Panc1 (cell line): ENCODE results near the gene OR10AG1. TPM values are rescaled to one million over a fixed set of nuclear protein-coding genes. Genes with fewer than 3 reads are reported as not detected.

Experiments used
- ATAC-seq: fragments of 200-7000 bp; cut with Tn5 transposase; 2 replicates; pipeline ENCODE4 v1.9.1; 2020; ENCODE audit warnings: mild to moderate bottlenecking, moderate library complexity
- BruUV-seq: library from RNA; stranded (reverse); fragments of 400-500 nt; replicated peaks from 2 replicates; lab custom pipeline; 2021; lab: Mats Ljungman, UMichigan
- CTCF ChIA-PET: fragments of 300-600 bp; sonication (Branson Sonifier 250); formaldehyde crosslinking; loops from one replicate; lab custom pipeline; 2022; ENCODE audit warnings: antibody characterized with exemption; lab: Charles Lee
- POLR2A ChIA-PET: fragments of 300-600 bp; sonication (Branson Sonifier 250); formaldehyde crosslinking; loops from one replicate; lab custom pipeline; 2022; ENCODE audit warnings: antibody characterized with exemption; lab: Charles Lee
- DNase-seq: peaks from one replicate; pipeline ENCODE4 v3.0.0-alpha.2; 2010; ENCODE audit warnings: low read depth, low spot score
- H3K27ac ChIP-seq: 2 replicates; pipeline ENCODE4 v1.5.1; 2011; ENCODE audit warnings: mild to moderate bottlenecking, low read length, inconsistent platforms
- H3K27me3 ChIP-seq: fragments of 200-500 bp; sonication (Bioruptor generic); 2 replicates; pipeline ENCODE4 v1.6.0; 2014; ENCODE audit warnings: low read length, inconsistent platforms; ENCODE audit not compliant: control insufficient read depth, insufficient read depth
- H3K36me3 ChIP-seq: fragments of 200-500 bp; sonication (Bioruptor generic); 2 replicates; pipeline ENCODE4 v1.5.1; 2014; ENCODE audit warnings: inconsistent platforms, mild to moderate bottlenecking, low read length, moderate library complexity; ENCODE audit not compliant: control insufficient read depth, insufficient read depth
- H3K4me1 ChIP-seq: 2 replicates; pipeline ENCODE4 v1.5.1; 2011; ENCODE audit warnings: inconsistent platforms, mild to moderate bottlenecking, low read length, moderate library complexity; ENCODE audit not compliant: control insufficient read depth, insufficient read depth
- H3K4me3 ChIP-seq, 2 experiments: 2 replicates each; pipeline ENCODE4 v1.5.1; 2011 to 2012; ENCODE audit warnings: low read depth in 2 of 2, low read length in 2 of 2, mild to moderate bottlenecking in 2 of 2, inconsistent platforms in 1 of 2, moderate library complexity in 1 of 2
- H3K9me3 ChIP-seq: fragments of 200-500 bp; sonication (Bioruptor generic); 2 replicates; pipeline ENCODE4 v1.5.1; 2014; ENCODE audit warnings: low read depth, mild to moderate bottlenecking, inconsistent platforms, low read length, moderate library complexity; ENCODE audit not compliant: control insufficient read depth, insufficient read depth
- POLR2AphosphoS5 ChIP-seq: IDR thresholded peaks from 2 replicates; pipeline ENCODE4 v1.6.1; 2012; ENCODE audit warnings: mild to moderate bottlenecking, low read depth, low read length, moderate library complexity
- SIN3A ChIP-seq: IDR thresholded peaks from 2 replicates; pipeline ENCODE4 v1.6.1; 2012; ENCODE audit warnings: low read depth, mild to moderate bottlenecking, low read length, moderate library complexity, borderline replicate concordance; ENCODE audit not compliant: insufficient read depth
- TCF7L2 ChIP-seq: IDR thresholded peaks from 2 replicates; pipeline ENCODE4 v1.6.1; 2011; ENCODE audit warnings: mild to moderate bottlenecking, low read depth, low read length, inconsistent platforms
- in situ Hi-C: cut with HindIII; loops from 2 replicates; pipeline ENCODE4 v1.10.0; 2016; ENCODE audit warnings: low sequenced_read_pairs, low pct_unique_long_range_greater_than_20kb
- intact Hi-C: fragments of 100-400 bp; cut with micrococcal nuclease; formaldehyde crosslinking; loops from one replicate; pipeline ENCODE4 v1.10.0; 2022; ENCODE audit not compliant: unreplicated experiment
- total RNA-seq: library from RNA; stranded (reverse); gene quantifications from one replicate; pipeline ENCODE4 v1.2.1, GENCODE V29; 2021; ENCODE audit not compliant: unreplicated experiment
- TF ChIP-seq, protein P1 (sequence below): fragments of 450-650 bp; IDR thresholded peaks from 2 replicates; pipeline ENCODE4 v1.5.1; 2017; ENCODE audit warnings: mild to moderate bottlenecking
- TF ChIP-seq, protein P2 (sequence below), 2 experiments: IDR thresholded peaks; 2 replicates each; pipeline ENCODE4 v1.6.1; 2011 to 2012; ENCODE audit warnings: low read depth in 2 of 2, control low read depth in 1 of 2, low read length in 1 of 2, mild to moderate bottlenecking in 1 of 2, moderate library complexity in 1 of 2; ENCODE audit not compliant: insufficient read depth in 1 of 2

OR10AG1 gene
- total RNA-seq, 1 experiment from 2014 or later: not detected

DNA sequence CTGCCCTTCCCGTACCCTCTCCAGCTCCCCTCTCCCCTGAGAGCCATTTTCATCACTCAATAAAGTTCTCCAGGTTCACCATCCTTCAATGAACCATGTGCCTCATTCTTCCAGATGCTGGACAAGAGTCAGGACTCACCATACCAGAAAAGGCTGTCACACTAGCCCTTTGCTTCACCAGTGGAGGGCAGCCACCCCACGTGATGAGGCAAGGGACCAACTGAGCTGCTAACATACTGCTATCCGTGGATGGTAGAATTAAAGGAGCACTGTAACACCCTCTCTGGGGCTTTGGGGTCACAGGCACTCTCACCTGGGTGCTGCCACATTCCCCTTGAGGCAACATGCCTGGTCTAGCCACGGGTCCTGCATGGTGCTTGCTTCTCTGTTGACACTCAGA is 20.4 kb downstream of the OR10AG1 start:
- no TSS peak for BruUV-seq
- ATAC-seq: no peak
- no peak for DNase-seq
- TF ChIP-seq, protein P1, sequence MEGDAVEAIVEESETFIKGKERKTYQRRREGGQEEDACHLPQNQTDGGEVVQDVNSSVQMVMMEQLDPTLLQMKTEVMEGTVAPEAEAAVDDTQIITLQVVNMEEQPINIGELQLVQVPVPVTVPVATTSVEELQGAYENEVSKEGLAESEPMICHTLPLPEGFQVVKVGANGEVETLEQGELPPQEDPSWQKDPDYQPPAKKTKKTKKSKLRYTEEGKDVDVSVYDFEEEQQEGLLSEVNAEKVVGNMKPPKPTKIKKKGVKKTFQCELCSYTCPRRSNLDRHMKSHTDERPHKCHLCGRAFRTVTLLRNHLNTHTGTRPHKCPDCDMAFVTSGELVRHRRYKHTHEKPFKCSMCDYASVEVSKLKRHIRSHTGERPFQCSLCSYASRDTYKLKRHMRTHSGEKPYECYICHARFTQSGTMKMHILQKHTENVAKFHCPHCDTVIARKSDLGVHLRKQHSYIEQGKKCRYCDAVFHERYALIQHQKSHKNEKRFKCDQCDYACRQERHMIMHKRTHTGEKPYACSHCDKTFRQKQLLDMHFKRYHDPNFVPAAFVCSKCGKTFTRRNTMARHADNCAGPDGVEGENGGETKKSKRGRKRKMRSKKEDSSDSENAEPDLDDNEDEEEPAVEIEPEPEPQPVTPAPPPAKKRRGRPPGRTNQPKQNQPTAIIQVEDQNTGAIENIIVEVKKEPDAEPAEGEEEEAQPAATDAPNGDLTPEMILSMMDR: no peak
- TF ChIP-seq POLR2AphosphoS5 (no peak), SIN3A (no peak), TCF7L2 (no peak)
- TF ChIP-seq, protein P2, sequence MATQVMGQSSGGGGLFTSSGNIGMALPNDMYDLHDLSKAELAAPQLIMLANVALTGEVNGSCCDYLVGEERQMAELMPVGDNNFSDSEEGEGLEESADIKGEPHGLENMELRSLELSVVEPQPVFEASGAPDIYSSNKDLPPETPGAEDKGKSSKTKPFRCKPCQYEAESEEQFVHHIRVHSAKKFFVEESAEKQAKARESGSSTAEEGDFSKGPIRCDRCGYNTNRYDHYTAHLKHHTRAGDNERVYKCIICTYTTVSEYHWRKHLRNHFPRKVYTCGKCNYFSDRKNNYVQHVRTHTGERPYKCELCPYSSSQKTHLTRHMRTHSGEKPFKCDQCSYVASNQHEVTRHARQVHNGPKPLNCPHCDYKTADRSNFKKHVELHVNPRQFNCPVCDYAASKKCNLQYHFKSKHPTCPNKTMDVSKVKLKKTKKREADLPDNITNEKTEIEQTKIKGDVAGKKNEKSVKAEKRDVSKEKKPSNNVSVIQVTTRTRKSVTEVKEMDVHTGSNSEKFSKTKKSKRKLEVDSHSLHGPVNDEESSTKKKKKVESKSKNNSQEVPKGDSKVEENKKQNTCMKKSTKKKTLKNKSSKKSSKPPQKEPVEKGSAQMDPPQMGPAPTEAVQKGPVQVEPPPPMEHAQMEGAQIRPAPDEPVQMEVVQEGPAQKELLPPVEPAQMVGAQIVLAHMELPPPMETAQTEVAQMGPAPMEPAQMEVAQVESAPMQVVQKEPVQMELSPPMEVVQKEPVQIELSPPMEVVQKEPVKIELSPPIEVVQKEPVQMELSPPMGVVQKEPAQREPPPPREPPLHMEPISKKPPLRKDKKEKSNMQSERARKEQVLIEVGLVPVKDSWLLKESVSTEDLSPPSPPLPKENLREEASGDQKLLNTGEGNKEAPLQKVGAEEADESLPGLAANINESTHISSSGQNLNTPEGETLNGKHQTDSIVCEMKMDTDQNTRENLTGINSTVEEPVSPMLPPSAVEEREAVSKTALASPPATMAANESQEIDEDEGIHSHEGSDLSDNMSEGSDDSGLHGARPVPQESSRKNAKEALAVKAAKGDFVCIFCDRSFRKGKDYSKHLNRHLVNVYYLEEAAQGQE (IDR thresholded peaks at IDR 0.05; ENCODE audit: insufficient read depth in 1 of 2, low read depth in 2 of 2, low read length in 1 of 2): no peak
- ChIA-PET CTCF (no interaction called here), POLR2A (no interaction called here)
- no peak overlapping the region for H3K4me3 ChIP-seq
- intact Hi-C loops: no loop called here
- no peaks in the 10 kb centered on the region for H3K27me3 ChIP-seq
- H3K9me3 ChIP-seq: no peaks in the 10 kb centered on the region
- no peaks in the 10 kb centered on the region for H3K36me3 ChIP-seq
- H3K4me1 ChIP-seq: no peaks in the 10 kb centered on the region
- in situ Hi-C loops: no loop called here
- no peak overlapping the region for H3K27ac ChIP-seq

DNA sequence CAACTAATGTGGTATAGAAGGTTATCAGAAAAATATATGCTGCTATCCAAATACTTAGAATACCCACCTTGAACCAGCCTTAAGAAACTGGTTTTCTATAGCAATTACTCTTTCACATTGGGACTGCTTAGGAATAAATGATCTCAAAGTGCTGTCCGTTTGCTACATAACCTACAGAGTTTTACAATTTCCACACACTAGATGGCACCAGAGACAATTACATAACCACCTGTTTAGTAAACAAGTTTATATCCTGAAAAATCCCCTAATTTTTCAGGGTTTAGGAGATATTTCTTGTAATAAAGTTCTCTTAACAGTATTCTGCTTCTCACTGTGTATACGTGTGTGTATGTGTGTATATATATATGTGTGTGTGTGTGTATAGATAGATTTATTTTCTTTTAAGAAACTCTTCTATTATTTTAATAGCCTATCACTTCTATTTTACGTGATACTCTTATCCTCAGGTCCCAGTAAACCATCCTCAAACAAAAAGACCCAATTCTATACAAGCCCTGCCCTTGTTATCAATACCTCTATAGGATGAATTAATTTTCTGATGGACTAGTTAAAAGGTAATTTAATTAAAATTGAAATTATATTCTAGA is 26.9 kb downstream of the OR10AG1 start:
- ChIA-PET CTCF (no interaction called here), POLR2A (no interaction called here)
- Histone ChIP-seq H3K27me3 (no peaks in the 10 kb centered on the region), H3K9me3 (no peaks in the 10 kb centered on the region), H3K36me3 (no peaks in the 10 kb centered on the region), H3K4me1 (no peaks in the 10 kb centered on the region), H3K4me3 (no peak overlapping the region), H3K27ac (no peak overlapping the region)
- BruUV-seq: no TSS peak
- TF ChIP-seq, protein P1: peak; percentile 56; the same call in 1 of the 2 replicates
- TF ChIP-seq TCF7L2: no peak
- no peak for ATAC-seq
- intact Hi-C loops (loop anchor here (2.0 kb wide), 1 partner anchor 840 kb away; no protein-coding TSS in a partner anchor), in situ Hi-C loops (no loop called here)
- DNase-seq: peak; percentile 22
